SKM-1 (cell line): ENCODE measurements around the gene IL22RA2.

Source experiments
- DNase-seq: peaks from one replicate; lab custom pipeline; 2025; ENCODE audit not compliant: unreplicated experiment; lab: John Stamatoyannopoulos, UW

IL22RA2 gene

DNA sequence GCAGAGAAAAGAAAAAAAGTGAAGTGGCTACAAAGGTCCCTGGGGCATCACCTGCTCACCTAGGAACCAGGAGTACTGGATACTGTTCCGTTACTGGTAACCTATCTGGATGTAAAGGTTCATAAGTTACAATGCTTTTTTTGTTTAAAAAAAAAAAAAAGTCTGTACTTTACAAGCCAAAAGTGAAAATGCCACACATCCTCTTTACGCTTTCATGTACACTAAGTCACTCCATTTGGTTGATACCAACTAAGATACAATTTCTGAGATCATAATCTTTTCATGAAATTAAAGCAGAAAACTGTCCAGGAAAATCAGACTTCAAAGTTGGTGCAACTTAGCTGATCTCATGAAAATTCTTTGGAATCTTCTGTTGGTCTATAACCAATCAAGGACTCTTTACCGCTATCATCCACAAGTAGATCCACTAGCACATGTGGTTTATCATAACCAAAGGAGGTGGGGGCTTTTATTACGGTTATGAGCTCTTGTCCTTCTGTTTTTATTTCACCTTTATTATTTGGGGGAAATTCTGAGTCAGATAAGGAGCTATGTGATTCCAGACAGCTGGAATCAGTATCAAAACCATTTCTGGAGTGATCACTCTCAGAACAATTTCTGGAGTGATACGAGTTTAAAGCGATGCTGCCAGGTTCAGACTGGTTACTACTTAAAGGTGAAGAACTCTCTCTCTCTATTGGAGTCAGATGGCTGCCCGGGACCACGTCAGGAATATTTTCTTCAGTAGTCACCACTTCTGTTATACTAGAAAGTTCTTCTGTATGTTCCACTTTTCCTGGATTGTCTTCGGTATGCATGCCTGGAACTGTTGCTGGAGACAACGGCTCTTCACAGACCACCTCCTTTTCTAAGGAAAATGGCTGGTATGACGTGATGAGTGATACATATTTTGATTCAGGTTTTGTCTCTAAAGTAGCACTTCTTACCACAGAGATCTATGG is 24.5 kb upstream of the IL22RA2 start:
- DNase-seq = no peak

DNA sequence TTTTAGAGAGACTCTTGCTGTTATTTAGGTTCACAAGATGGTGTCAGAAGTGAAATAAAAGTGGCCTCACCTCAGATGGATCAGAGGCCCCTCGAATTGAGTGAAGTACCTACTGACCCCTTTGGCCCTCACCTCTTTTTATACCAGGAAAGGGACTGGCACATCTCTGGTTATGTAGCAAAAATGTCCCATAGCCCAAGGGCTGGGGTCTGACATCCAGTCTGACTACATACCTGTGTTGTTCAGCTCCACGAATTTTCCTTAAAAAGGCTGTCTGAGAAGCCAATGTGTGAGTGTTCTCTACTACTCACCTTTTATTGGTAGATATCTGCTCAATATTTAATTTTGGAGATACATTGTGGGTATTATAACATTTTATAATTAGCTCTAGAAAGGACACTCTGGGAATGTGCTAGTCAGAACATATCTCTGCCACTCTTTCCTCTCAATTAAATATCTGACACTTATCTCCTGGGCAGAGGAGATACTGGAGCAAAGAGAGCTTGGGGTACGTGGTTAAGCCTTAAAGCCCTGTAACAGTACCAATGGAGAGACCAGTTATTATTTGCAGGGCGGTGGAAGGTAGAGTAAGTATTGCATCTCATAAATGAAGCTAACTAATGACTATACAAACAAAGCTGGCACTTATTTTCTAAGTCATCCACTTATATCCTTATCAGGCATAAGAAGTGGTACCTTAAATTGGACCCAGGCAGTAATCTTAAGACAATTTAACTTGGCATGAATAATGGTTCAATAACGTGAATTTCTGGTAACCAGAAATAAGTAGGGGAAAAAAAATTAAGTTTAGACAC is 20.0 kb upstream of the IL22RA2 start:
- no peak for DNase-seq

DNA sequence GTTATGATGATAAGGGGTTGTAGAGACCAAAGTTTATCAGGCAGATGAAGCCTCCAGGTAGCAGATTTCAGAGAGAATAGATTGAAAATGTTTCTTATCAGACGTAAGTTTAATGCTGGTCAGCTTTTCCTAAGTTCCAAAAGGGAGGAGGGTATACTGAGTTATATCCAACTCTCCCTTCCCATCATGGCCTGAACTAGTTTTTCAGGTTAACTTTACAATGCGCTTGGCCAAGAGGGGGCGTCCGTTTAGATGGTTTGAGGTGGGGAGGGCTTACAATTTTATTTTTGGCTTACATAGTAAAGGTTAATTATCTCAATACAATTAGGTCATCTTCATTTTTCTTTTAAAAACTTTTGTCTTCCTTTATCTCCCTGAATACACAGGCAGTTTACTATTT is 19.4 kb upstream of the IL22RA2 start:
- DNase-seq = no peak

DNA sequence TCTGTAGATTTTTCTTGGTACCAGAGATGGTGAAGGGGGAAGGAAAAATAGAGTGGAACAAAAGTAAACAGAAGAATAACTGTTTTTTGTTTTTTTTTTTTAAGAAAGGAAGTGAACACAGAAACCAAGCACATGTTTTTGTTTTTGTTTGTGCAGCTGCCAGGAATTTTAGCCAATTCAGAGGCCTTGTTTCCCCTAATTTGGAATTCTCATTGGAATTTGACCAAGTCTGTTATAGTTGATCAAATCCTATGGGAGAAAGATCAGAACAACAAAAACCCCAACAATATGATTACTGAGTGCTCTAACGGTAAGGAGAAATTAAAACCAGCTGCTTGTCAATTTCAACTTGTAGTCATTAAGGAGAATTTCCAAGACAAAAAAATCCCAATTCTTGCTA is 18.2 kb upstream of the IL22RA2 start:
- no peak for DNase-seq

DNA sequence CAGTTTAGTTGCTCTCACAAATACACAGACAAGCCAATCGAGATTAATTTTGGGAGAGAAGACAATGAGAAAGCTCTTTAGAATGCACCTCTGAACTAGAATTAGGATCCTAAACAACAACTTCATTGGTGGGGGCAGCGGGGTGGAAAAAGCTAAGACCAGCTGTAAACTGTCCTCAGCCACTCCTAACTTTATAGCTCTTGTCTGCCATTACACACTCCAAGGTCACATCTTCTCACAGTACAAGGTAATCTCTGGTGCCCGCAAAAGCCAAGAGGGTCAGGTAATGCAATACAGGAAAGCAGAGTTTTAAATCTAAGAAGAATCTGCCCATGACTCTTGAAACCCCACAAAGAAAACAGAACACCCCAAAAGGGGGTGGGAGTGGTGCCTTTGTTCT is 17.8 kb upstream of the IL22RA2 start:
- no peak for DNase-seq

DNA sequence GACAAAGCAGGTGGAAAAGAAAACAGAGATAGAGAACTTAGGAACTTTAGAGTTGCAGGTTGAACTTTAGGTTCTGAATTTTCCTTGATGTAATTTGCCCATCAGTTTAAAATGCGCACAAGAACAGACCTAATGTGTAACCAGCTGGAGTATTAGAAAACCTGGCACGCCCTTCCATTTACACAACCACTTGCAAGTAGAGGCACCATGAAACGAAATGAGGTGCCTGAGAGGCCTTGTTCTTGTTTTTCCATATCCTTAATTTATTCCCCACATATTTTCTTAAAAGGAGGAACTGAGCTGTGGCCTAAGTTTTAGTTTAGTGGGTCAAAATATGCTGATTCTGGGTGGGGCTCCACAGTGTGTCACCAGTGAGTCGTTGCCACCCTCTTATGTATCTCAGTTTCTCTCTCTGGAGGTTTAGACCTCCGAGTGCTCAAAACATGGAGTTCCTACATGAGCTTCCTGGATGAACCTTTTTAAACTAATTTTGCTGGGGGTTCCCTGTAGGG is 17.2 kb upstream of the IL22RA2 start:
- no peak for DNase-seq

DNA sequence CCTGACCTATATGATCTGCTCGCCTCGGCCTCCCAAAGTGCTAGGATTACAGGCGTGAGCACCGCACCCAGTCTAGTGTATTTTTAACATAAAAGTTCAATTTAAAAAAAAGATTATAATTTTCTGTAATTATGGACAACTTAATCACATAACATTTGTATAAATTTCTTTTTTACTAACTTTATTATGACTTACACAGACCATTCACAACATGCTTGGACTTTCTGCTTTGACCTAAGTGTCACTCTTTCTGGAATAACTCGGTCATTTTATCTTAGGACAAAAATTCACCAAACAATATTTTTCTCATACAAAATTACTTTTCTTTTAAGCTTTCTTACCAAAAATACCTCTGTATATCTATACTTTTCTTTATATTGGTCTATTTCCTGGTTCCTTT is 15.4 kb upstream of the IL22RA2 start:
- DNase-seq = no peak

DNA sequence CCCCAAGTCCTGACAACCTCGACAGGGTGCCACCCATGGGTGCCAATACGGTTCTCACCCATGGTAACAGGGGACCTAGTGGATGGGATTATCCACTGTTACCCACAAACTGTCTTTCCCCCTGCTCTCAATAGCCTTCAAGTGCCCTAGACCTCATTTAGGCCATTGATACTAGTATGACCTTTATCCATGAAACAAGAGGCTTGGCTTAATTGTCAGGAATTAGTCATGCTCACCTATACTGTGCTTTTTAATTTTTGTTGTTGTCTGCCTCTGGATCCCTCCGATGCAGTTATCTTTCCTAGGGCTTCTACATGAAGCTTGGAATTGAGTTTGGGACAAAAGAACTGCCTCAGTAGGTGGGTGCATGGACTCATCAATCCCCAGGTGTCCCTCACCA is 11.8 kb upstream of the IL22RA2 start:
- no peak for DNase-seq

DNA sequence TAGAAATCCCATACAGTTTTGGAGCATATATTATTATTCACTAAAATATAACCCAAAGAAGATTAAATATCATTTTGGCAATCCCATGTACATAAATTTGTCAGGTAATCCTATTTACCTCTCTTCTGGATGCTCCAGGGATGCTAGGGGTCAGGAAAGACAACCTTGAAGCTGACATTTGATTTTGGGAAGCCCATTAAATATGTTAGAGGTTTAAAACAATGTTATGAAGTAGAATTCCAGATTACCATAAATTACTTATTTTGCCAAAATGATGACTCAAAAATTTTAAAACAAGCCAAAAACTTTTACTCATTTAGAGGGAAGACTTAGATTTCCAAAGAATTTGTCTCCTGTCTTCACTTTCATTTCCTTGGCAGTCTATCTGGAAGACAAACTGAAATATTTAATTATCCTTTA is 9.2 kb upstream of the IL22RA2 start:
- DNase-seq = no peak

DNA sequence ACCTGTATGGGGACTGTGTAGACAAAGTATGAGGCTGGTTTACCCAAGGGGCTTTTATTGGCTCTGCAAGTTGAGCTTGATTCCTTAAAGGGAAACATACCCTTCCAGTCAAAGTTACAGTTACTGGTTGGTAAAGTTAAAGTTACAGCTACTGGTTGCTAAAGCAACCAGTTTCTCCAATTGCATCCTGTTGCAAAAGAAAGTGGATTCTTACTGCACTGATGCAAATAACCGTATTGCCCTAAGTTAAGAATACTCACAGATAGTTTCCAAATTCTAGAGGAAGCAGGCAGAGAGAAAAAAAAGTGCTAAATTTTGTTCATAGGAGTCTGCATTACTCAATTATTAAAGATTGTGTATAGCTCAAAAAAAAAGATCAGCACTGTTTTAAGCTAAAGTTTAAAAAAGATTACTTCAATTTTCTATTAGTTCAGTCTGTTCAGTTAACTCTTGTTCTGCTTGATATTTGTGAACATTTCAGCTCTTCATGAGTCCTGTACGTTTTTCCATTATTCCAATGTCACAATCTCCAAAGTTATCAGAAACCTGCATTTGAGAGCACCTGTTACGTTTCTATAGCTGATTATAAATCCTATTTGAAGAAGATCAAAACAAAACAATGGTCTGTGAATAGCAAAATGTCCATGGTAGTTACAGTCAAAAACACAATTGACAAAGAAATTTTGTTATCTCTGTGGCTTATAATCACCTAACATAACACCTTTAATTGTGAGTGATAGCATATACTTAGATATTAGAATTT is 8.6 kb upstream of the IL22RA2 start:
- DNase-seq = no peak

DNA sequence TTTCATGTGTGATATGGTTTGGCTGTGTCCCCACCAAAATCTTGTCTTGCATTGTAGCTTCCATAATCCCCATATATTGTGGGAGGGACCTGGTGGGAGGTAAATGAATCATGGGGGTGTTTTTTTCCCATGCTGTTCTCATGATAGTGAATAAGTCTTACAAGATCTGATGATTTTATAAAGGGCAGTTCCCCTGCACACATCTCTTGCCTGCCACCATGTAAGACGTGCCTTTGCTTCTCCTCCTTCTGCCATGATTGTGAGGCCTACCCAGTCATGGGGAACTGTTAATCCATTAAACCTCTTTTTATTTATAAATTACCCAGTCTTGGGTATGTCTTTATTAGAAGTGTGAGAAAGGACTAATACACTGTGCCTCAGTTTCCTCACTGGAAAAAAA is 4.2 kb upstream of the IL22RA2 start:
- DNase-seq = no peak

DNA sequence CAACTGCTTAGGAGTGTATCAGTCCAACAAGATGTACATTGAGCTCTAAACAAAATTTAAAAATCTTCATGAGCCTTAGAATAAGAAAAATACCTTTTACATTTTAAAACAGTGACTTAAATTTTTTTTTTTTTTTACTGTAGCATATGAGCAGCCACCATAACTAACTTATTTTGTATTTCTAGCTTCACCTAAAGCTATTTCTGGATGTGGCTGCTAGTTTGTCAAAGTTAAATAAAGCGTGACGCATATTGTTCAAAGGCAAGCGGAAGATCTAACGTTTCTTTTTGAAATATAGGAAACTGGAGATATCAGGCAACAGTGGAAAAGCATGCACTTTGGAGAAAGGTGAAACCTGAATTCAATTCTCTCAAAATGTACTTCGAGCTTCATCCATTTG is 3.3 kb upstream of the IL22RA2 start:
- DNase-seq = no peak

DNA sequence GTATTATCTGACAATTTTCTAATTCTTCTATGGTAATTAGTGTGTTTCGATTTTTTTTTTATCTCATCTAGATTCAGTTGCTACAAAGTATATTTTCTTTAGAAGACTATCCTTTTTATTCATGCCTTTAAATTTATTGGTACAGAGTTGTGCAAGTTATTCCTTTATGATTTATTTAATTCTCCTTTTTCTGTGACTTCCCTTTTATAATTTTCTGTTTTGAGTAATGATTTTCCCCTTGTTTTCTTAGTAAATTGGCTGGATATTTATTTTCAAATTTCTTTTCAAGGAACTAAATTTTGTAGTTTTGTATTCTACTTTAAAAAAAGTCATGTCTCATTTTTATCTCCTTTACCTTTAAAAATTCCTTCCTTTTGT is 2.4 kb upstream of the IL22RA2 start:
- DNase-seq = no peak

DNA sequence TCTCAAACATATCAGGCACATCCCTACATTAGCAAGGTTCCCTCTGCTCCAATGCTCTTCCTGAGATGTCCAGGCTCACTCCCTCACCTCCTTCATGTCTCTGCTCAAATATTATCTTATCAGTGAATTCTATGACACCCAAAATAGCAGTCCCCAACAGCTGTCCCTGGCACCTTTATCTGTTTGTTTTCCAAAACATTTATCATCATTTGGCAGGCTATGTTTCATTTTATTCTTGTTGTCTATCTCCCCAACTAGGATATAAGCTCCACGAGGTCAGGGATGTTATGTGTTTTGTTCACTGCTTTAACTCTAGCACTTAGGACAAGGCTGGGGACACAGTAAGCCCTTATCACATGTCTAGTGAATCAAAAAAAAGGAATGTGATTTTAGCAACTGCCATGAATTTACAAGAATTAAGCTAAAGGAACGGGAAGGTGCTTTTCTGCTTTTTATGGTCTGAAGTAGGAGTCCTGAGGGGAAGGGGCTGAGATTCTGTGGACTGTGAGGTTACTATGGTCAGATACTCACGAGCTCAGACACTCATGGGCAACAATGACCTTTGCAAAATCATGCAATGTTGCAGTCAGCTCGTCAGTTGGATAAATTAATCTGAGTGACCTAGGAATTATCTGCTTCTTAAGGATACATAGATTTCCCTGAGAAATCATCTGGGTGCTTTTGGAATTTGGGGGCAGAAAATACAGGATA is 1.9 kb upstream of the IL22RA2 start:
- DNase-seq = no peak

DNA sequence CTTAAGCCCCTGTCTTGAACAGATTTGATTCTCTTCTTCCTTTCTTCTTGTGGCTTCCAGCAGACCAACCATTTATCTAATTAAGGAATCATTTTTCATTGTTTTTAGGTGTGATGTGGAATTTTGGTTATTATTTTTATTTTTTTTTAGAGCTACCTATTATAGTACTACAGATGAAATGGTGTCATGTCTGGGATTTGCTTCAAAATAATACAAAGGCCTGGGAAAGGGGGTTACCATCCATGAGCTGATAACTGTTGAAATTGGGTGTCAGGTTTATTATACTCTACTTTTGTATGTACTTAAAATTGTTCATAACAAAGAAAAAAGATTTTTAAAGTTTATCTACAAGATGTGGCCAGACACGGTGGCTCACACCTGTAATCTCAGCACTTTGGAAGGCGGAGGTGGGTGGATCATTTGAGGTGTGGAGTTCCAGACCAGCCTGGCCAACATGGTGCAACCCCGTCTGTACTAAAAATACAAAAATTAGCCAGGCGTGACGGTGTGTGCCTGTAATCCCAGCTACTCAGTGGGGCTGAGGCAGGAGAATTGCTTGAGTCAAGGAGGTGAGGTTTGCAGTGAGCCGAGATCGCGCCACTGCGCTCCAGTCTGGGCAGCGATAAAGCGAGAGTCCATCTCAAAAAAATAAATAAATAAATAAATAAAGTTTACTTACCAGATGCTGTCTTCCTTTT is 561 bp downstream of the IL22RA2 start:
- DNase-seq = no peak

DNA sequence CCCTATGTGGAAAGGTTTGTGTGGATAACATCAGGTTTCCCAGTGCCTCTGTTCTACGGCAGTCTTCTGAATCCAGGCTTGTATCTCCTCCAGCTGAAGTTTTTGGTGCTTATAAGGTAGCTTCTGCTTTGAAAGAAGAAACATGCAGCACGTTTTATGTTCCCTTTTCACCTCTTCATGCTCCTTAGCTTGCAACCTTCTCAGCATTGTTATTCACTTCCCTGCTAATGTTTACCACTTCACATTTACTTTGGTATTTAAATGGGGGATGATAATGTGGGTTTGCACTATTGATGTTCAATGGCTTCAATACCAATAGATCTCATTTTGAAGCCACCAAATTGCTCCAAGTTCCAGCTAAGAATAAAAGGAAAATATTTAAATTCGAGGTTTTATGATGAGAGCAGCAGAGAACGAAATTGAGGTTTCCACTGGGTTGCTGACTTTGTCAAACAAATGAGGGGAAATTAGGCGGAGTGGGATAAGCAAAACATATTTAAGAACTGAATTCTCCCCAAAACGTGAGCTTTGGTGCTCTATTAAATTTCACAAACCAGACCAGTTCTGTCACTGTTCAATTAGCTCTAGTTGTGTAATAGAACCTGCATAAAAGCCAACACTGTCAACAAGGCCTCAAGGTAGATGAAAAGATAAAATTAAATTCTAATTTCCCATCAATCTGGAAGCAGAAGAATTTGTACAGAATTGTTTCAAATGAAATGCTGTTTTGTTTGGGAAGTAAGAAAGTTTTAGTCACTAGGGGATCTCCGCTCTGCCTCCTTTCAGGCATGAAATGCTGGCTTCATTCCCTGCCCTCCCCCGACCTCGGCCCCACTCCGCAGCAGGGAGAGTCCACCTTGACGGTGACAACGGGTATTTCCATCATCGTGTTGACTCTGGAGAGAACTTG is 1.4 kb downstream of the IL22RA2 start:
- no peak for DNase-seq

DNA sequence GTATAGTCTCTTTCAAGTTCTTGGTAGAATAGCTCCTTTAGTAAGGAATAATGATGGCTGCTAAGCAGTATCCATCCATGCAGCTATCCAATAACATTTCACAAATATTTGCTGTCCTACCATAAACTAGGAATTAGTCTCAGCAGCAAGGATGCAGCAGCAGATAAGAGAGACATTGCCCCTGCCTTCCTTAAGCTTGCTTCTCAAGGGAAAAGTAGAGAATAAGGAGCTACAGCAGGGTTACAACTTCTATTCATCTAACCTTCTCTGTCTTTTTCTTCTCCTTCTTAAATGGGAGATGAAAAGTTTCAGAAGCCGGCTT is 2.4 kb downstream of the IL22RA2 start:
- DNase-seq = no peak

DNA sequence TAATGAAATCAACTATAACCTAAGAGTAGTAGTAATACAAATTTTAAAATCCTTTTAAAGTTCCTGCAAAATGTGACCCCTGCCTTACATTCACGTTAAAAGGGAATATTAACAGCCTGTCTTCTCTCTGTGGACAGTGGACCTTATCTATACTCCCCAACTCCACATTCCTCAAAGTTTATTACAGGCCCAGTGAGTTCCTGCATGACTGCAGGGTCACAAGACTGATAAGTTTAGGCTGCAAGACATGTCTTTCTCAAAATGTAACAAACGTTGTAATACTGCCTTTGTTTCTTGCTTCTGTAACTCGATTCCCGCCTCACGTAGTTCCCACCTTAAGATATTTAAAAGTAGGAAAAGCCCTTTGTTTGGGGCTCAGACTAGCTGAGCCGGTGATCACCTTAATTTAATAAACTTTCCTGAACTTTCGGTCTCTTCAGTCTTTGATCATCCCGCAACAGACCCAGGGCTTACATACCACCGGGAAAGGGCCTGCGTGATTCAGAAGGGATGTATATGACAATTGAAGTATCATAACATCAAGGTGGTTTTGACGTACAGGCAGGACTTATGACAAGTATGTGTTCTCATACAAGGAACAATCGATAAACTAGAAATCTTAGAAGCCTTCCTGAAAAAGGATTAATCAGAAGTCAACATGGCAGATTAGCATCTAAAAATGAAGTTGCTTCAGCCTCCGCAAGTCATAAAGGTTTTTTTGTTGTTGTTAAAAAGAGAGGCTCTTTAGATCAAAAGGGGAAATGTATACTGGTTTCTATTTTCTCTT is 3.0 kb downstream of the IL22RA2 start:
- no peak for DNase-seq
